ENCODE measurements around the gene TREH. TPM values are rescaled to one million over a fixed set of nuclear protein-coding genes. Genes with fewer than 3 reads are reported as not detected.

The TREH gene
- total RNA-seq, 1 donor from 2014 or later = not detected

DNA sequence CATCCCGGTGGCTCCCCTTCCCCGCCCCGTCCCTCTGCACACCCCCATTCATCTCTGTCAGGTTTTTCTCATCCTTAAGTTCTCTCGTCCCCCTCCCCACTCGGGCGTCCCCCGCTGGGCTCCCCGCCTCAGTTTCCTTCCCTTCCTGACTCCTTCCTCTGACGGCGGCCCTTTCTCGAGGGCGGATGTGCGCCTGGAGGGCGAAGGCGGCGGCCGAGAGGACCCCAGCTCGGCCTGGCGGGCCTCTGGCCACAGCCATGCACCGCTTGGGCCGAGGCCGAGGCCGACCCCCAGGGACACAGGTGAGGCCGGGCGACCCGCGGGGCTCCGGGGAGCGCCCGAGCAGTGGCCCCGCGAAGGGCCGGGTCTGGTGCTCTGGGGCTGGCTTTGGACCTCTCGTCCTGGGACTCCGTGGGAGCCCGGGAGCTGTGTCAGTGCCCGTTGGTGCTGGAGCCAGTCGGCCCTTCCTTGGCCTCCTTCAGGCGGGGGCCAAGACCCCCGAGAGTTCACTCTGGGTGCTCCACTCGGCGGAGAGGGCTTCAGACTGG lies 69.2 kb downstream of the TREH start:
- no peak for DNase-seq

DNA sequence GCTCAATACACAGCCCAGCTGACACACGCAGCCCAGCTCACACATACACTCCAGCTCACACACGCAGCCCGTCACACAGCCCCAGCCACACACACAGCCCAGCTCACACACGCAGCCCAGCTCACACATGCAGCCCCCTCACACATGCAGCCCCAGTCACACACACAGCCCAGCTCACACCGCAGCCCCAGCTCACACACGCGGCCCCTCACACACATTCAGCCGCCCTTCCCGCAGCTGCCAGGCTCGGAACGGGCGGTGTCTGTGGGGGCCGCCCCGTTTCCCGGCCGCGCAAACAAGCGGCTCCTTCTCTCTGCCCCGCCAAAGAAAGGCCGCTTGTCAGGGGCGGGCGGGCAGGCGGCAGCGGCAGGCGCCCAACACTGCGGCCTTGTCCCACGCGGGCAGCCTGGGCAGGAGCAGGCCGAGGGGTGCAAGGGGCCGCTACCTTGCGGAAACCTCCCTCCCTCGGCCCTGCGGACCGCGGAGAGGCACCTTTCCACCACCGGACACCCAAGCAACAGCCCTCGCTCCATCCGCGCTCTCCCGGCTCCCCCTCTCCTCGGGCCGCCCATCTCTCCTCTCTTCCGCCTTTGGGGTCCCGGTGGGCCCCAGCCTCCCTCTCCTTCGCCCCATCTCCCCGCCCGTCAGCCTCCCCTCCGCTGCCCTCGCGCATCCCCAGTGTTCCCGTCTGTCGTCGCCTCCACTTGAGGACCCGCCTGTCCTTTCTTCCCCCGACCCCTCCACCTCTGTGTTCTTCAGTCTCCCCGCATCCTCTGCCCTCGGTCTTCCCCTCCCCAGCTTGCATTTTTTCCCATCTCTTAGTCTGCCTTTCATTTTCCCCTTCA lies 69.8 kb downstream of the TREH start:
- DNase-seq = peak; percentile 54

DNA sequence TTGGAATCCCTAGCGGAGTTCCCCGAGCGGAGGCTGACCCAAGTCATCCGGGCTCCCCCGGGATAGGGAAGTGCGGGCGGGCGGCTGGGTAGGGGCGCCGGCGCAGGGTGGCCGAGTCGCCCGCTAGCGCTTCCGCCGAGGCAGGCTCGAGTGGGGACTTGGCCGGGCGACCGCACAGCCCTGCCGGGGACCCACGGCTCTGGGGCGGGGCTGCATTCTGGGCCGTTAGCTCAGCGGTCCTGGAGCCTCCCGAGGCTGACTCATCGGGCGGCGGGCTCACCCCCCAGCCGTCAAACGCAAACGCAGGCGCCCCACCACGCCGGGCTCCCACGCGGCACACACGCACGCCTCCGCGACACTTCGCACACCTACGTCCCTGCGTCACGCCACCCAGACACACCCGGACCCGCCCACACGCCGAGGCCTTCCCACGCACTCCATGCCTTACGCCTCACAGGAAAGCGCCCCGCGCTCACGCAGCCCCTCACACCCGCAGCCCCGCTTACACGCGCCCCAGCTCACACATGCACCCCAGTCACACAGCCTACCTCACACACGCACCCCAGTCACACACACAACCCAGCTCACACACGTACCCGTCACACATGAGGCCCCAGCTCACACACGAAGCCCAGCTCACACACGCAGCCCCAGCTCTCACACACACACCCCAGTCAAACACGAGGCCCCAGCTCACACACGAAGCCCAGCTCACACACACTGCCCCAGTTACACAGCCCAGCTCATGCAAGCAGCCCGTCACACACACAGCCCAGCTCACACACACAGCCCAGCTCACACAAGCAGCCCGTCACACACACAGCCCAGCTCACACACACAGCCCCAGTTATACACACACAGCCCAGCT lies 70.9 kb downstream of the TREH start:
- DNase-seq = peak; percentile 67

DNA sequence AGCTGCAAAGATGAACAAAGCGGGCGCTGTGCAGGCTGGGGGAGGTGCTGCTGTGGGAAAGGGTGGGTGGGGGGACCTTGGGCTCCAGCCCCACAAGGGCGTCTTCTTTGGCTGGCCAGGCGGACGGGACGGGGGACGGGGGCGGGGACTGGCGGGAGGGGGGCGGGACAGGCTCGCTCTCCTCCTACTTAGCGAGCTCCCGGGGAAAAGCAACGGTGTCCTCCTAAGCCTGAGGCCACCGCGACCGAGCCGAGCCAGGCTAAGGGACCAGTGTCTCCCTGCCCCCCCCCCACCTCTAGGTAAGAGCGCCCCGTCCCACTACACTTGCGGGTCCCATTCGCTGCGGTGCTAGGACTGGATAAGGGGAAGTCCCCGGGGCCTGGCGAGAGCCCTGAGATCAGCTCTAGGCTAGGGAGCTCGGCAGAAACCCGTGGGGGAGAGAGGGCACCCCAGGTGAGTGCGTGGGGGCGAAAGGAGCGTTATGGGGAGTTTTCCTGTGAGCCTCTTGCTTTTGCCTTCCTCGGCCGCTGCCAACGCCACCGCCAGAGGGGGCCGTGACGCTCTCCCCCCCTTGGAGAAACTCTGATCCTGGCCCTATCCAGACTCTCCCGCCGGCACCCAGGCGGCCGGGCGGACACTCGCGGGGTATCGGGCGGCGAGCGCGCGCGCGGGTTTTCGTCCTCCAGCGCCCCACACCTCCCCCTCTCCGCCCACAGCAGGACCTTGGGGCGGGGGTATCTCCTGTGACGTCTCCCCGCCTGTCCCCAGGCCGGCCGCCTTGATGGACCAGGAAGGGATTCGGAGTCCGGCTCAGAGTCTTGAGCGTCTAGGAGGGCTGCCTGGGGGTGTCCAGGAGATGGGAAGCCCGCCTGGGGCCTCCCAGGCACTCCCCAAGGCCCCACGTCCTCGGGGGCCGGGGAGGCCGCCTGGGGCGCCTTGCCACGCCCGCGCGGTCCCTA lies 71.8 kb downstream of the TREH start, which contains the start of gene PHLDB1:
TSS of gene PHLDB1 (plus strand) at position 215 of the 959 bp plus-strand sequence. CDS start 6,222 bp downstream, outside the sequence.
- DNase-seq = peak; percentile 85

Small RNA genes within 50 kb of the gene (small RNA-seq; reads per million reads assigned to genes)
- not detected for gene RNU6-376P

Other genes starting within 250 kb of the TREH start
- gene KMT2A, start 243.2 kb downstream of the TREH start, total RNA-seq = 55.4 TPM
- 2.7 TPM for gene TTC36, start 152.2 kb downstream of the TREH start, total RNA-seq
- 40.7 TPM for gene TMEM25, start 148.5 kb downstream of the TREH start, total RNA-seq
- gene IFT46, start 113.7 kb downstream of the TREH start, total RNA-seq = 51.9 TPM
- 73.9 TPM for gene ARCN1, start 107.2 kb downstream of the TREH start, total RNA-seq
- 65.8 TPM for gene PHLDB1, start 72.0 kb downstream of the TREH start, total RNA-seq
- 283 TPM for gene DDX6, start 111.5 kb upstream of the TREH start, total RNA-seq
- not detected for gene CXCR5, start 204.2 kb upstream of the TREH start, total RNA-seq
- gene BCL9L, start 246.3 kb upstream of the TREH start, total RNA-seq = 11.5 TPM

Data from occipital lobe (tissue), 3 donors.